HG03571 (cell line): Measurements from ENCODE around the gene SLC26A11.

Experiments used
- ATAC-seq: cut with Tn5 transposase; IDR thresholded peaks from one replicate; pipeline ENCODE4 v1.9.1; 2021; ENCODE audit not compliant: unreplicated experiment

The SLC26A11 gene

GRCh38 chr17:80277751-80278671 is 57.8 kb downstream of the SLC26A11 start:
- ATAC-seq, result no peak

GRCh38 chr17:80279895-80280294 is 59.7 kb downstream of the SLC26A11 start:
- ATAC-seq, result no peak

GRCh38 chr17:80281516-80281915 is 61.3 kb downstream of the SLC26A11 start:
- ATAC-seq, result no peak

- no peak for ATAC-seq
Observed at GRCh38 chr17:80283116-80283852, 63.1 kb downstream of the SLC26A11 start.

- ATAC-seq, result no peak
Observed at GRCh38 chr17:80284631-80285030, 64.4 kb downstream of the SLC26A11 start.

GRCh38 chr17:80285237-80285920 is 65.2 kb downstream of the SLC26A11 start:
- no peak for ATAC-seq

- ATAC-seq, result no peak
Observed at GRCh38 chr17:80286638-80286960, 66.4 kb downstream of the SLC26A11 start.

- no peak for ATAC-seq
Observed at GRCh38 chr17:80287038-80287437, 66.8 kb downstream of the SLC26A11 start.

GRCh38 chr17:80287806-80288567 is 67.8 kb downstream of the SLC26A11 start:
- no peak for ATAC-seq

GRCh38 chr17:80289616-80290015 is 69.4 kb downstream of the SLC26A11 start:
- no peak for ATAC-seq

- ATAC-seq, result no peak
Observed at GRCh38 chr17:80290156-80290555, 69.9 kb downstream of the SLC26A11 start.

GRCh38 chr17:80291260-80291659 is 71.0 kb downstream of the SLC26A11 start:
- no peak for ATAC-seq

- ATAC-seq, result no peak
Observed at GRCh38 chr17:80291691-80292487, 71.7 kb downstream of the SLC26A11 start.

GRCh38 chr17:80292521-80292971 is 72.3 kb downstream of the SLC26A11 start:
- no peak for ATAC-seq

- no peak for ATAC-seq
Observed at GRCh38 chr17:80294210-80294609, 74.0 kb downstream of the SLC26A11 start.

- no peak for ATAC-seq
Observed at GRCh38 chr17:80294653-80295052, 74.4 kb downstream of the SLC26A11 start.

GRCh38 chr17:80295146-80295545 is 74.9 kb downstream of the SLC26A11 start:
- ATAC-seq, result no peak

GRCh38 chr17:80295559-80295958 is 75.3 kb downstream of the SLC26A11 start:
- no peak for ATAC-seq

- ATAC-seq, result no peak
Observed at GRCh38 chr17:80296221-80296620, 76.0 kb downstream of the SLC26A11 start.

GRCh38 chr17:80297996-80298560 is 77.9 kb downstream of the SLC26A11 start:
- no peak for ATAC-seq
